Keratinocyte (primary cell): ENCODE measurements around the gene LAMA3. TPM values are rescaled to one million over a fixed set of nuclear protein-coding genes. Genes with fewer than 3 reads are reported as not detected.

Source experiments
- DNase-seq: peaks from one replicate; pipeline ENCODE4 v3.0.0-alpha.2; 2011; ENCODE audit warnings: low read depth, missing footprints, low spot score
- FAIRE-seq: peaks from 2 replicates; lab custom pipeline; 2011; peaks lifted over from hg19 to GRCh38; lab: Jason Lieb, UNC
- H2AFZ ChIP-seq: 2 replicates; pipeline ENCODE4 v1.6.0; 2012; ENCODE audit warnings: low read length, control low read depth, inconsistent platforms; ENCODE audit not compliant: control insufficient read depth
- H3K27ac ChIP-seq: 2 replicates; pipeline ENCODE4 v1.5.1; 2011; ENCODE audit warnings: low read length; ENCODE audit not compliant: control insufficient read depth, insufficient read depth
- H3K27me3 ChIP-seq: 3 replicates; pipeline ENCODE4 v1.6.0; 2011; ENCODE audit warnings: low read length; ENCODE audit not compliant: control insufficient read depth, insufficient read depth; ENCODE audit errors: extremely low read depth
- H3K36me3 ChIP-seq, 2 experiments: 2 replicates in 1 of 2; 3 replicates in 1 of 2; pipeline ENCODE4 v1.5.1; 2011; ENCODE audit warnings: low read length in 2 of 2, mild to moderate bottlenecking in 1 of 2; ENCODE audit not compliant: control insufficient read depth in 2 of 2, insufficient read depth in 2 of 2; ENCODE audit errors: extremely low read depth in 1 of 2
- H3K4me1 ChIP-seq: 3 replicates; pipeline ENCODE4 v1.5.1; 2011; ENCODE audit warnings: low read length; ENCODE audit not compliant: control insufficient read depth, insufficient read depth; ENCODE audit errors: extremely low read depth
- H3K4me2 ChIP-seq: 3 replicates; pipeline ENCODE4 v1.6.0; 2011; ENCODE audit warnings: low read depth, low read length; ENCODE audit not compliant: control insufficient read depth, insufficient read depth; ENCODE audit errors: extremely low read depth
- H3K4me3 ChIP-seq, 3 experiments: fragments of 200-600 bp in 1 of 3; sonication (generic) in 1 of 3; 2 replicates in 2 of 3; 3 replicates in 1 of 3; pipeline ENCODE4 v1.5.1; 2011 to 2016; ENCODE audit warnings: low read length in 3 of 3, mild to moderate bottlenecking in 3 of 3, control low read depth in 2 of 3, inconsistent platforms in 1 of 3, low read depth in 1 of 3, mixed read lengths in 1 of 3, mixed run types in 1 of 3, moderate library complexity in 1 of 3; ENCODE audit not compliant: control insufficient read depth in 2 of 3, insufficient read depth in 2 of 3; ENCODE audit errors: extremely low read depth in 1 of 3
- H3K79me2 ChIP-seq: 2 replicates; pipeline ENCODE4 v1.6.0; 2012; ENCODE audit warnings: low read length; ENCODE audit not compliant: control insufficient read depth, insufficient read depth
- H3K9ac ChIP-seq: 3 replicates; pipeline ENCODE4 v1.6.0; 2011; ENCODE audit warnings: low read length; ENCODE audit not compliant: control insufficient read depth, insufficient read depth; ENCODE audit errors: extremely low read depth
- H3K9me1 ChIP-seq: 3 replicates; pipeline ENCODE4 v1.6.0; 2011; ENCODE audit warnings: low read length; ENCODE audit not compliant: control insufficient read depth, insufficient read depth; ENCODE audit errors: extremely low read depth
- H3K9me3 ChIP-seq: 2 replicates; pipeline ENCODE4 v1.5.1; 2012; ENCODE audit warnings: low read depth, low read length; ENCODE audit not compliant: control insufficient read depth
- H4K20me1 ChIP-seq: 3 replicates; pipeline ENCODE4 v1.6.0; 2011; ENCODE audit warnings: low read length; ENCODE audit not compliant: control insufficient read depth, insufficient read depth; ENCODE audit errors: extremely low read depth
- CTCF ChIP-seq, 3 experiments: IDR thresholded peaks in 1 of 3; conservative IDR thresholded peaks in 1 of 3; optimal IDR thresholded peaks in 1 of 3; 2 replicates in 2 of 3; 3 replicates in 1 of 3; pipeline versions ENCODE3 to v1.5.1; 2011; ENCODE audit warnings: low read length in 3 of 3, mild to moderate bottlenecking in 3 of 3, moderate library complexity in 2 of 3, control low read depth in 1 of 3, inconsistent platforms in 1 of 3; ENCODE audit not compliant: insufficient read depth in 2 of 3; ENCODE audit errors: extremely low read depth in 1 of 3
- EZH2 ChIP-seq: IDR thresholded peaks from one replicate; pipeline ENCODE4 v1.6.1; 2012; ENCODE audit warnings: inconsistent platforms, mild to moderate bottlenecking, low read length, moderate library complexity
- dilution Hi-C: fragments of 300-500 bp; cut with MboI; formaldehyde crosslinking; loops from one replicate; pipeline ENCODE4 v1.7.0; 2020; ENCODE audit warnings: low sequenced_read_pairs; ENCODE audit not compliant: extremely low pct_ligation_motif_present
- polyA plus RNA-seq, 5 experiments: library from polyadenylated mRNA; depleted of rRNA in 3 of 5; stranded (reverse) in 3 of 5; stranded (forward) in 1 of 5; unstranded in 1 of 5; fragments of >200 nt; gene quantifications; 1 replicate in 1 of 5; 2 replicates in 3 of 5; 3 replicates in 1 of 5; pipeline versions ENCODE4 v1.2.1 to v1.2.3, GENCODE V29; 2011 to 2012; ENCODE audit warnings: missing spikeins in 2 of 5, low read depth in 1 of 5, low replicate concordance in 1 of 5

LAMA3 gene
- polyA plus RNA-seq, 1 donor (not counting 4 experiments of a cell fraction or from before 2014, with no cell fraction given): 1,944 TPM

DNA sequence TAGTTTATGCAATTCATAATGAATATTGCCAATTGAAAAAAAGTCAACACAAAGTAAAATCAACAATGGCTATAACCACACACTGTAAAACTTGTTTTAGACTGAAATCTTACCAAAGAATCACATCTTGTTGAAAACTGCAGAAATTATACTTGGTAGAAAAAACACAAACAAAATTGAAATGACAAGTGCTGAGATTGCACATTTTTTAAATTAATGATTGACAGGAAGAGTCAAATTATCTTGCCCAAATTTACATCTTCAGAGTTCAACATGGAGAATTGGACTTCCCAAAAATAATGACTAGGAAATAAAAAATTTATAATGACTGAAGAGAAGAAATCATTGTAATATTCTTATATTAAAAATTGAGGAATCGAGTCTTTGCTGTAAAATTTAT is 240.7 kb downstream of the LAMA3 start:
- Histone ChIP-seq H3K79me2 (no peaks in the 10 kb centered on the region), H3K27ac (no peak overlapping the region), H3K4me1 (no peaks in the 10 kb centered on the region), H4K20me1 (peaks cover 7% of the 10 kb centered on the region), H3K36me3 (peaks cover 43 to 88% of the 10 kb centered on the region in 2 experiments), H3K9me3 (no peaks in the 10 kb centered on the region), H3K4me3 (no peak overlapping the region), H3K4me2 (no peak overlapping the region), H3K9me1 (no peaks in the 10 kb centered on the region), H2AFZ (no peak overlapping the region), H3K9ac (no peak overlapping the region), H3K27me3 (no peaks in the 10 kb centered on the region)
- dilution Hi-C loops: no loop called here
- DNase-seq (no peak), FAIRE-seq (no peak)
- TF ChIP-seq CTCF (optimal IDR thresholded peaks at IDR 0.05 in 1 of 3, IDR thresholded peaks at IDR 0.05 in 1 of 3, conservative IDR thresholded peaks at IDR 0.05 in 1 of 3; ENCODE audit: extremely low read depth in 1 of 3, insufficient read depth in 2 of 3, low read length in 3 of 3) (no peak), EZH2 (no peak)

DNA sequence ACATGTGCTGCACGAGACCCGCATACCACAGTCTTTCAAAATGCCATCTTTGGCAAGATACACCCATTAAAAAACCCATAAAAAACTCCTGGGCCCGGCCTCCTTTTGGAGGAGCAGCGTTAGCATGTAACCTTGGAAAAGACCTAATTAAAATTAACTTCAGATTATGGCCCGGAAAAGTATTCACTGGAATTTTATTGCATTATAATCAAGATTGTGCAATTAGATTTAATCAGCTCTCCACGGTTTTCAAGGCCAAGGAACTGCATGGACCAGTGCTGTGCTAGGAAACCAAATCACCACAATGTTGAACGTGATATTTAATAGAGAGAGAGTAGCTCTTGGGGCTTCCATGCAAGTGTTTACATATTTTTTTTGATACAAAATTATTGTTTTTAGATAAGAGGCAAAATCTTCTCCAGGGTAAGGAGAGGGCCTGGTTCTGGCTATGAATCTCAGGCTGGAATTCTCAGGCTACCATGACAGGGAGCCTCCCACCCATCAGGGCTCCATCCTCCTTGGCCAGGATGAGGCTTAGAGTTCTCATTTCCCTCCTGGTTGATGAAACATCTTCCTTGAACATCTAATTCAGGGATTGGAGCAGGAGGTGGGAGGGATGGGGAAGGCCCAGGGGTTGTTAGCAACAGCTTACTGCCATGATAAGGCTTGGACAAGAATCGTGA is 243.3 kb downstream of the LAMA3 start:
- peaks cover 10% of the 10 kb centered on the region for H4K20me1 ChIP-seq
- no peak overlapping the region for H3K4me2 ChIP-seq
- H3K27ac ChIP-seq: no peak overlapping the region
- FAIRE-seq: no peak
- no peaks in the 10 kb centered on the region for H3K9me1 ChIP-seq
- no peak overlapping the region for H3K4me3 ChIP-seq
- H3K79me2 ChIP-seq: no peaks in the 10 kb centered on the region
- H3K9ac ChIP-seq: no peak overlapping the region
- dilution Hi-C loops: no loop called here
- no peaks in the 10 kb centered on the region for H3K27me3 ChIP-seq
- no peak for DNase-seq
- no peak overlapping the region for H2AFZ ChIP-seq
- H3K36me3 ChIP-seq: peaks cover 43 to 77% of the 10 kb centered on the region in 2 experiments
- TF ChIP-seq EZH2 (no peak), CTCF (optimal IDR thresholded peaks at IDR 0.05 in 1 of 3, IDR thresholded peaks at IDR 0.05 in 1 of 3, conservative IDR thresholded peaks at IDR 0.05 in 1 of 3; ENCODE audit: extremely low read depth in 1 of 3, insufficient read depth in 2 of 3, low read length in 3 of 3) (no peak)
- no peaks in the 10 kb centered on the region for H3K4me1 ChIP-seq
- no peaks in the 10 kb centered on the region for H3K9me3 ChIP-seq
